Kidney epithelial cell (primary cell): ENCODE data around the gene SLC25A30. TPM values are rescaled to one million over a fixed set of nuclear protein-coding genes. Genes with fewer than 3 reads are reported as not detected.

ENCODE experiments used
- DNase-seq: peaks from one replicate; pipeline ENCODE4 v3.0.0-alpha.2; 2010; ENCODE audit warnings: low read depth
- H3K27me3 ChIP-seq: 2 replicates; pipeline ENCODE4 v1.6.0; 2011; ENCODE audit warnings: low read length; ENCODE audit not compliant: control insufficient read depth, insufficient read depth
- H3K36me3 ChIP-seq: 2 replicates; pipeline ENCODE4 v1.5.1; 2011; ENCODE audit warnings: low read length; ENCODE audit not compliant: control insufficient read depth, insufficient read depth
- H3K4me3 ChIP-seq: 2 replicates; pipeline ENCODE4 v1.5.1; 2011; ENCODE audit warnings: low read depth, mild to moderate bottlenecking, control low read depth, low read length
- total RNA-seq: library from RNA; depleted of rRNA; stranded (reverse); fragments of >200 nt; gene quantifications from 2 replicates; pipeline ENCODE4 v1.2.3, GENCODE V29; 2015
- TF ChIP-seq, protein P1 (sequence below): IDR thresholded peaks from 2 replicates; pipeline ENCODE4 v1.5.1; 2011; ENCODE audit warnings: mild to moderate bottlenecking, moderate library complexity, low read length, control low read depth, inconsistent platforms; ENCODE audit not compliant: insufficient read depth, poor library complexity, severe bottlenecking

The SLC25A30 gene
- total RNA-seq, 1 donor from 2014 or later: 9.7 TPM

DNA sequence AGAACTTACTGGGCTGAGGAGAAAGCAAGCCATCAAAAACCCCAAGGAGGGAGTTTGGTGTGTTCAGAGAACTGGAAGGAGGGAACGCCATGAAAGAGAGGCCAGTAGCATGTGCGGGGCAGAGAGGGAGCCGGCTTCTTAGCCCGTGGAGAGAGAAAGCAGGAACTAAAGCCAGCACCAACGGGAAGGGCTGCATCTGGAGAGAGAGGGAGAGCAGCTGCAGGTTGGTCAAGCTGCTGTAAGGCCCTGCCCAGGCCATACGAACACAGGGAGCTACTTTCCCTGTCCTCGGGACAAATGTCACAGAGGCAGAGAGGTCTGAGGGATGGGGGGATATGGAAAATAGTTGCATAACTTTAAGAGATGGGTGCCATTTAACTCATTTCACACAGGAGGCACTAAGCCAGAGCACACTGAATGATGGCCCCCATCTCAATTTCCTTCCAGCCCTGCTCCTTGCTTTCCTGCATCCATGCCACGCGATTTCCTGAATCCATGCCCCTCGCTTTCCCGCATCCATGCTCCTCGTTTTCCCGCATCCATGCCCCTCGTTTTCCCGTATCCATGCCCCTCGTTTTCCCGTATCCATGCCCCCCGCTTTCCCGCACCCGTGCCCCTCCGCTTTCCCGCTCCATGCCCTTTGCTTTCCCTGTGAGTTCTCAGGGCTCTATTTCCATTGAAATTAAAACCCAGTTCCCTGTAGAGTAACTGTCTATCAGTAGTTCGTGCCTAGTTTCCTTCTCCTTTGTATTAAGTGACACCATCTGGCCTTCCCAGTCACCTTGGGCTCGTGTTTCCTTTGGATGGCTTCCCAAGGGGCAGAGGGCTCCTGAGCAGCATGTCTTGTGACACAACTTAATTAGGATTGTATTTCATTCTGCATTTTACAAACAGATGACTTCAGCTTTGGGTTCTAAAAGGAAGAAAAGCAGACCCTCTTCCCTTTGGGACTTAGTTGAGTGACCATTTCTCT, 45.7 kb downstream of the SLC25A30 start:
- DNase-seq: no peak
- TF ChIP-seq, protein P1, sequence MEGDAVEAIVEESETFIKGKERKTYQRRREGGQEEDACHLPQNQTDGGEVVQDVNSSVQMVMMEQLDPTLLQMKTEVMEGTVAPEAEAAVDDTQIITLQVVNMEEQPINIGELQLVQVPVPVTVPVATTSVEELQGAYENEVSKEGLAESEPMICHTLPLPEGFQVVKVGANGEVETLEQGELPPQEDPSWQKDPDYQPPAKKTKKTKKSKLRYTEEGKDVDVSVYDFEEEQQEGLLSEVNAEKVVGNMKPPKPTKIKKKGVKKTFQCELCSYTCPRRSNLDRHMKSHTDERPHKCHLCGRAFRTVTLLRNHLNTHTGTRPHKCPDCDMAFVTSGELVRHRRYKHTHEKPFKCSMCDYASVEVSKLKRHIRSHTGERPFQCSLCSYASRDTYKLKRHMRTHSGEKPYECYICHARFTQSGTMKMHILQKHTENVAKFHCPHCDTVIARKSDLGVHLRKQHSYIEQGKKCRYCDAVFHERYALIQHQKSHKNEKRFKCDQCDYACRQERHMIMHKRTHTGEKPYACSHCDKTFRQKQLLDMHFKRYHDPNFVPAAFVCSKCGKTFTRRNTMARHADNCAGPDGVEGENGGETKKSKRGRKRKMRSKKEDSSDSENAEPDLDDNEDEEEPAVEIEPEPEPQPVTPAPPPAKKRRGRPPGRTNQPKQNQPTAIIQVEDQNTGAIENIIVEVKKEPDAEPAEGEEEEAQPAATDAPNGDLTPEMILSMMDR: no peak
- H3K4me3 ChIP-seq: no peak overlapping the region
- H3K27me3 ChIP-seq: no peaks in the 10 kb centered on the region
- no peaks in the 10 kb centered on the region for H3K36me3 ChIP-seq

DNA sequence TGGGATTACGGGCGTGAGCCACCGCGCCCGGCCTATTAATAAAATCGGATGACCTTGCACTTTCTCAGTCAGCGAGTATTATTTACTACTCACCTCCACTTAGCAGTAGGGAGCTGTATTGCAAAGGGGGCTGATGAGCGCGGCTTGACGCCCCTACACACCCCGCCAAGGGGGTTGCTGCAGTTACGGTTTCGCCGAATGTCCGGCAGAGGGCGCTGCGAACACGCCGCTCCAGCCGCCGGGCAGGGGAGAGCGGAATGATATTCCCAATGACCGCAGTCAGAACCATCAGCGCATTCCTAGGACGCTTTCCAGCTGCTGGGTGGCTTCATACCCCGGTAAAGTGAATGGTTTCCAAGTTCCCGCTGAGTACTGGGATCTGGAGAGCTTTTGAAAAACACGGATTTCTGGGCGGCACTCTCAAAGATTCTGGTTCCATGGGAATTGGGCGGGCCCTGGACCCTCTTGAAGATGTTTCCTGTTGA, 47.2 kb downstream of the SLC25A30 start:
- Histone ChIP-seq H3K27me3 (no peaks in the 10 kb centered on the region), H3K4me3 (no peak overlapping the region), H3K36me3 (no peaks in the 10 kb centered on the region)
- TF ChIP-seq, protein P1: peak; percentile 97
- DNase-seq: peak; percentile 29

DNA sequence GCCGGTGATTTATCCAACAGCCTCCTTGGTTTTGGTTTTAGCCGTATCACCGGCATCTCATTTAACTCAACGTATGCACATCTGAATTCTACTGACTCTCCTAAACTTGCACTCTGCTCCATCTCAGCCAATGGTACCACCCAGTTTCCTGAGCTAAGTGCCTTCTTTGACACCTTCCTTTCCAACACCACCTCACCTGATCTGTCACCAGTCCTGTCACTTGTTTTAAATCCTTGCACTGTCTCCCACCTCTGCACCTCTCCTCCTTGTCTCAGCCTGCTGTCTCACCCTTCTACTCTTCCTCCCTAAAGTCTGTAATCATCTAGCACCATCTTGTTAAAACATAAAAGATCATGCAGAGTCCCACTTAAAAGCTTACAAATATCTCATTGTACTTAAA, 49.1 kb downstream of the SLC25A30 start:
- Histone ChIP-seq H3K4me3 (no peak overlapping the region), H3K36me3 (no peaks in the 10 kb centered on the region), H3K27me3 (no peaks in the 10 kb centered on the region)
- no peak for DNase-seq
- TF ChIP-seq, protein P1: no peak

DNA sequence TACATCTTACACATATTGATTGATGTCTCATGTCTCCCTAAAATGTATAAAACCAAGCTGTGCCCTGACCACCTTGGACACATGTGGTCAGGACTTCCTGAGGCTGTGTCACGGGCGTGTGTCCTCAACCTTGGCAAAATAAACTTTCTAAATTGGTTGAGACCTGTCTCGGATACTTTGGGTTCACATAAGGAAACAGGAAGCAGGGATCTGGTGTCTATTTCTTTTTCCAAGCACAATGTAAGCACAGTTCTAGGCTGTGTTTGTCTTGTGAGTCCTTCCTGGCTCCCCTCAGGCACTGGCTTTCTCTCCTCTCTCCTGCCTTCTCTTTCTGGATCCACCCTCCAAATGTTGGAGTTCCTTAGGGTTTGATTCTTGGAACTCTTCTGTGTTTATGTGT, 49.6 kb downstream of the SLC25A30 start:
- TF ChIP-seq, protein P1: no peak
- DNase-seq: peak; percentile 47
- no peaks in the 10 kb centered on the region for H3K36me3 ChIP-seq

DNA sequence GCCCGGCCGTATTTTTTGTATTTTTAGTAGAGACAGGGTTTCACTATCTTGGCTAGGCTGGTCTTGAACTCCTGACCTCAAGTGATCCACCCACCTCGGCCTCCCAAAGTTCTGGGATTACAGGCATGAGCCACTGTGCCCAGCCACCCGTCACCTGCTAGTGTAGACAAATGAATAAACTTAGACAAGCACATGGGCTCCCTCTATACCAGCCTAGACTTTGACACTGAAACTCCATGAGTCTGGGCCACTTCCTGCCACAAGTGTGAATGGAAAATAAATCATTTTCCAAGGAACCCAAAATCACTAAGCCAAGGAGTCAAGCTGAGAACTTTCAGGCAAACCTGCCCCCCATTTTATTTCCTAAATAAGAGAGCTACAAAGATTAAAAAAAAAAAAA, 50.2 kb downstream of the SLC25A30 start:
- TF ChIP-seq, protein P1: no peak
- Histone ChIP-seq H3K4me3 (no peak overlapping the region), H3K36me3 (no peaks in the 10 kb centered on the region), H3K27me3 (no peaks in the 10 kb centered on the region)
- DNase-seq: peak; percentile 34

More for the DNA sequence above, 49.6 kb downstream of the SLC25A30 start:
- Histone ChIP-seq H3K27me3 (no peaks in the 10 kb centered on the region), H3K4me3 (no peak overlapping the region)
